ENCODE data around the gene RECQL5.
A peak's percentile ranks its signal among the peaks of the same experiment; 100 is the strongest.

Gene RECQL5

DNA sequence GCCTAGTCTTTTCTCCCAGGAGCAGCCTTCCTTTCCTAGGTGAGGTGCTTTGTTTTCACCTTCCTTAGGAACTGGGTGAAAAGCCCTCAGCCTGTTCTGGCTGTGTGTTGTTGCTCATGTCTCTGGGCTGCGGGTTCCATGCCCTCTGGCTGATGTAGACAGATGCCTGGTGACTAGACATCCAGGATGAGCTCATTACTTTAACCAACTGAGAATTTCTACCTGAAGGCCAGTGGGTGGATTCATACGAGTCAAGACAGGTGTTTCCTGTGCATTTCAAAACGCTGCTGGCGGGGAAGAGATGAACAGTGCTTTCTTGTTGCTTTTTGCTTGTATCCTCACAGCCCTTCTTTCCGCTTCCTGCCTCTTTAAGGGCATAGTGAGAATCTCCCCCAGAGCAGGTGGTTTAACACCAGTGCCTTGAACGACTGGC lies 22.5 kb upstream of the RECQL5 start:
- no peak for DNase-seq

DNA sequence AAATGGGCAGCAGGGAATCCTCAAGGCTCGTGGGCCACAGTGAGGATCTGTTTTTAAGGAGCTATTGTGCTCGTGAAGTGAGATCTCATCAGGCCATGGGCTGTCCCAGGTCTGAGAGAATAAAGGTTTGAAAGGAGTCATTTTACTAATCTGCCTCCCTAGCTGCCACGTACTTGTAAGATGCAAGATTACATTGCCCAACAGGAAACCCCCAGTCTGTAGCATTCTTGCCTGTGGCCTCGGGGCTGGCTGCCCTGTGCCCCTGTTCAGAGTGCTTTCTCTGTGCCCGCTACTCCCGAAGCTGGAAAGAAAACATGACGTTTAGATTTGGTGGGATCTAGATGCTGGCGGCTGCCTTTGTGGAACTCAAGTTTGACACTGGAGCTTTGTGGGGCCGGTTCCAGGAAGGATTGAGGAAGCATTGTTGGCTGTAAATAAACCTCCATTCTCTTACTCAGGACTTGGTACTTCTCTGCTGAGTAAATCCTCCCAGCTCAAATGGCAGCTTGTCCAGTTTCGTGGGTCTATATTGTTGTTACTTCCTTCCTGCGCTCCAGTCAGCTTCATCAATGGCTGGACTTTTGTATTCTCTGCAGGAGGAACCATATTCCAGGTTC lies 21.4 kb upstream of the RECQL5 start:
- DNase-seq, result peak in 3 of 58 donors; percentile 14 to 35 (median 21)

DNA sequence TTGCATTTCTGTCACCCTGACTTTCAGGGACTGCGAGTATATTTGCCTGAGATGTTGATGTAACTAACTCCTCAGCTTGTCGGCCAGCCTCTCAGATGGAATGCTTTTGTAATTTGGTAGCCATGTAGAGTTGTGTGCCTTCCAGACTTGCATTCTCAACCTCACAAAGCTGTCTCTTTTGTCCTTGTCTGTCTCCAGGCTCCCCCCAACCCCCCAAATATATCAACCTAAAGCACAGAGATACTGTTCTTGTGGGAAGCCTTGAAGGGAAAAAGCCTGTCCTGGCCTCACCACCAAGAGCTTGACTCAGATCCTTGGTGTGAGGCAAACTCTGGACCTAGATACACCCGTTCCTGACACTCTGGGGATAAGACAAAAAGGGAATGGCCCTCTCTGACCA lies 18.5 kb upstream of the RECQL5 start:
- no peak for DNase-seq

DNA sequence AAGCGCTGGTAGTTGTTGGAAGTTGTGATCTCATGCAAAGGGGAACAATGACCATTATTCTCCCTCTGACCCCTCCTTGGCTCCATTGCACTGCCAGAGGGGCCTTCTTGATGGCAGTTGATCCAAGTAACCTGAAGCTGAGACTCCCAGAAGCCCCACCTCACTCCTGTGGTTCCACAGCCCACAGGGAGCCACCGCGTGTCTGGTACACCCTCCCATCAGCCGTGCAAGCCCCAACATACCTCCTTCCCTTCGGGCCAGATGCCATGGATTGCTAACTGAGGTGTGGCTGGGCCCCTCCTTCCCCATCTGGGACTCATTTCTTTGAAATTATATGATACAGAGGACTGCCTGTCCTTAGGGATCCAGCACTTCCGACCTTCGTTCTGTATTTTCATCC lies 18.0 kb upstream of the RECQL5 start:
- DNase-seq, result no peak

DNA sequence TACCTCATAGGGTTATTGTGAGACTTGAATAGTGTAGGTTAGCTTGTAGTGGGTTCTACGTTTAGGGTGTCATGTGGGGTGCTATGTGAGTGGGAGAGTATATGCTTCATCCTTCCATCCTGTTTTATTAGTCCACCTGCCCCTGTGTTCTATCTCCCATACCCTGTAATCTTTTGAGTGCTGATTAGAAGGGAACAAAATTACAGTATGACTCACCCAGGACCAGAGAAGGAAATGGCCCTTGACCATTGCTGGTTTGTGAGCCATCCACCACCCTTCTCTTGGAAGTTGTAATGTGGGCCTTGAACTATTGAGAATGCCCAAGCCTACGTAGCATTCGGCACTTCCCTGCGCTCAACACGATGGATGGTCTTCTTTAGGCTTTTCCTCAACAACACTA lies 17.3 kb upstream of the RECQL5 start:
- DNase-seq, result no peak

DNA sequence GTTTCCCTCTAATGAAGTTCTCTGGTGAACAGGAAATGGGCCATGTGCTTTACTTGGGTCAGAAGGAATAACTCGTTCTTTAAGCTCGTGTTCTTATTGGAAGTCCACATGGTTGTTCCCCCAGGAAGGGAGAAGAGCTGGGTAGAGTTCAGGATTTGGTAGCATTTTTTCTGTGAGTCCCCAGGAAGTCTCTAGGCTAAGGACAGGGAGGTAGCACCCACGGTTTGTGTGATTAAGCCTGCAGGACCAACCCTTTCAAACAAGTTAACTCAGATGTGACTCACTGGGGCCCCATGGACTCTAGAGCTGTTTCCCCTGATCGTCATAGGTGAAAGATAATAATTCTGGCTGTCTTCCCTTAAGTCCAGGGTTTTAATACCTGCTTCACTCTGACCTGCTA lies 16.6 kb upstream of the RECQL5 start:
- no peak for DNase-seq

DNA sequence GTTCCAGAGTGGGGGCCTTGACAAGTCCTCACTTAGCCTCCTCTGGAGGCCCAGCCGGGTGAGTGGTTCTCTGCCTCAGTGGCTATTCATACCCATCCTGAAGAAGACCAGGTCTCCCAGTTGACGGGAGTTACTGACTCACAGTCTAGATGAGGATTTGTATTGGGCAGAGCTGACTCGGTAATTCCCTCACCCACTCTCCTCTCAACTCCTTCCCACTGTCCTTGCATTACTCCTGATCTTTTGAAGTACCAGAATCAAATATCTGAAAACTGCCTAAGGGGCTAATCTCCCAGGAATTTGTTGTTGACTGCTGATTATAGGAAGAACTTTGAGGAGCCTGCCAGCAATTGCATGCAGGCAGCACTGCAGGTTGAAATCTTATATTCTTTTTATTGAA lies 14.3 kb upstream of the RECQL5 start:
- DNase-seq, result no peak

DNA sequence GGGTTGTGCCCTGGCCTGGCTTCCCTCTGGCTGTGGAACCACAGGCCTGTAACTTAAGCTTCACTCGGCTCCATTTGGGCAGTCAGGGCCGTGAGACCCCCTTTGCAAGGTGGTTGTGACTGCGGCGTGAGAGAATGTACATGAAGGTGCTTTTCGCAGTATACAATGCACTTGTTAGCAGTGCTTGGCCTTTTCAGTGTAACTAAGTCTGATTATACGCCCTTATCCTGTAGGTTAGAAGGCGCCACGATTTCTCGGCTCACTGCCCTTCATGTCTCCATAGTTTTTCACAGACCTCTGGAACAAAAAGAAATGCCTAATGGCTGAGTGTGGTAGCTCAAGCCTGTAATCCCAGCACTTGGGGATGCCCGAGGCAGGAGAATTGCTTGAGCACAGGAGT lies 13.5 kb upstream of the RECQL5 start:
- DNase-seq, result no peak

DNA sequence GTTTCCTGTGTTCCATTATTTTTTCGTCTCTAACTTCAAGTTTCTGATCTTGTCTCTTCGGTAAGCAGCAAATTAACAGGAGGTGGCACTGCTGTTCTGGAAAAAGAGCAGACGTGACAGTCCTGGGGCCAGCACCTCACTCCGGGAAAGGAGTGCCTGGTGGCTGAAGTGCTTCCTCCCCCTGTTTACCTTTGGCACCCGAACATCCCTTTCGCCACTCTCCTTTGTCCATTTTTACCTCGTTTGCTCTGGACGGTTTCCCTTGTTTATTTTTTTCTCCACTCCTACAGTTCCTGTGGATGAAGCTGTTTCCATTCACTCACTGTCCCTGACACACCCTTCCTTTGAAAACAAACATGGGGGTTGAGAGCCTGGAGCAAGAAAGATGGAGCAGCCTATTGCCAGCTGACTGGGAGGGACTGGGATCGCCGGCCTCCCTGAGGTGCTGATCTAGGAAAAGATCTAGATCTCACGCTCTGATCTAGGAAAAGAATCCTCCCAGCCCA lies 12.8 kb upstream of the RECQL5 start:
- DNase-seq, result peak in 15 of 58 donors; percentile 17 to 59 (median 31)

DNA sequence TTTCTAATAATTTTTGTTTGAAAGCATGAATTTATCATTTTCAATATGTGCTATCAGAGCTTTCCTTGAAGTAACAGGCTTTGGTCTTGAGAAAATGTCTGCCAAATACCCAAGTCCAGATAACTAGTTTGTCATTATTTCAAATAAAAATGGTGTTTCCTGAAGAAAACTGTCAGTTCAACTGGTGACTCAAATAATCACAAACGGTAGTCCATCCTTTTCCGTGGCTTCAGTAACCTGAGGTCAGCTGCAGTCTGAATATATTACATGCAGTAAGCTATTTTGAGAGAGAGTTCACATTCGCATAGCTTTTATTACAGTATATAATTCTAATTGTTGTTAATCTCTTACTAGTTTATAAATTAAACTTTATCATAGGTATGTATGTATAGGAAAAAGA lies 9.5 kb upstream of the RECQL5 start:
- DNase-seq, result no peak

DNA sequence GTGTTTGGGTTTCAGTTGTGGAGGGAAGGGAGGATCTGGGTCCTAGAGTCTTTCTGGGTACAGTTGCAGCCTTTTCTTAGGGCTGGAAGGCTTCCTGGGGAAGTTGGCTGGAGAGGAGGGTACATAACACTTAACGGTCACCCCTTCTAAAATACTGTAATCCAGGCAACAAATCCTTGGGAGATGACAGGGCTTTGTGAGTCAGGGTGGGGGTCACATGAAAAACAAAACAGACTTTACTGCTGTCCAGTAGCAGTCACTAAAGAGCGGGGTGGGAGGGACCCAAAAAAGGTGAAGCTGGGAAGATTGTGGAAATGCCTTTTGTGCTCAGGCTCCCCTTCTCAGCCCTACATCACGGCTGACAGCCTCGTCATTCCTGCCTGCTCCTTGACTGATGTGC lies 6.5 kb upstream of the RECQL5 start:
- no peak for DNase-seq

DNA sequence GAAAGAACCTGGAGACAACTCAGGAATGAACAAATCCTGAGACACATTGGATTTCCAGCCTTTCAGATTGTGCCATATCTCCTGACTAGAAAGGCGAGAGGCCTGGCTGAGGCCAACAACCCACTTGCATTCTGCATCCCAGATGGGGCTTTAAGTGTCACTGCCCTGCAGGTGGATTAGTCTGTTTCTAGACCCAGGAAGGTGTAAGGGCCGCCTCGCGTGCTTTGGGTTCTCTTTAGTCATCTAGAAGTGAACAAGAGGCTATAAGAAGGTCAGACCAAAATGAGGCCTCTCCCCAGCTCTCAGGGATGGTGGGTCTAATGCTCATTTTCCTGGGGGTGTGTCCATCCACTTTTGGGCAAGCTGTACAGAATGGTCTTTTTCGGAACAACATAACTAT lies 5.1 kb upstream of the RECQL5 start:
- no peak for DNase-seq

DNA sequence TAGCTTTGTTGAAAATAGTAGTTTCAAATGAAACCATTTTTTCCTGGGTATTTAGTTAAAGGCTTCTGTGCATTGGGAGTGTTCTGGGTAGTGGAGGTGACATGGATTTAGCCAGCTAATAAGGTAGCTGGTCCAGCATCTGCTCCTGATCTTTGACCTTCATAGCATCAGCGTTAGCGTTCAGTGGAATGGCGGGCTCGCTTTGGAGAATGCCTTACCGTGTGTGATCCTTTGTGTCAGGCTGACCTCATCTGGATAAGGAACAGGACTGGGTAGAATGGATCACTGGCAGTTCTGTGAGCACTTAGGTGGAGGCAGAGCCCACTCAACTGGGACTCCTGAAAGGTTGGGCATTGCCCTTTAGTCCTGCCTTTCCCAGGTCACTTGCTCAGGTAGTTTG lies 3.9 kb upstream of the RECQL5 start:
- DNase-seq, result no peak

DNA sequence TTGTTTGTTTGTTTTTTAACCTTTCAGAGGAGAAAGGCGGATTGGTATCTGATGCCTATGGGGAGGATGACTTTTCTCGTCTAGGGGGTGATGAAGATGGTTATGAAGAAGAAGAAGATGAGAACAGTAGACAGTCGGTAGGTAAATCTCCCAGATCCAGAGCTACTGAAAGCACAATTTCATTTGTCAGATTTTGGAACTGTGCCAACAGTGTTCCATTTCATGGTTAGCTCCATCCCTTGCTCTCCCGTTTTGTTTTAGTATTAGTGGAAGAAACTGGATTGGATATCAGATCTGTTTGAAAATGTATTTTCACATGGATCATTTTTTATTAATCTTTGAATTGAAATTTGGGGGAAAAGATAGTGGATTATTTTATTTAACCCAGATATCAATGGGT lies 1.5 kb upstream of the RECQL5 start:
- DNase-seq, result no peak

DNA sequence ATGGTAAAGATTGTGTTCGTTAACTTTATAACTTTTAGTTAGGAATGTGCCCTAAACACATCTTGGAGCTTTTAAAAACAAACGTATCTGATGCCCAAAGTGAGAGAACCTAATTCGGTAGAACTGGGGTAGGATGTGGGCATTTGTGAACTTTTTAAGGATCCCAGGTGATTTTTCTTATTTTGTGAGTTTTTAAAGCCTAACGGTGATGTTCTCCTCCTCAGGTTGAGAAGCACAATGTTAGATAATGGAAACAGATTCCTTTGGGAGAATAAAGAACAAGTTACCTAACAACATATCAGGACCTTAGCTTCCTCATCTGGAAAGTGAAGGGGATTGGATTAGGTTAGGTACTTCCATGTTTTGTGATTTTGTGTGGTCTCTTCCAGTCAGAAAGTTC lies 871 bp upstream of the RECQL5 start:
- DNase-seq, result no peak

DNA sequence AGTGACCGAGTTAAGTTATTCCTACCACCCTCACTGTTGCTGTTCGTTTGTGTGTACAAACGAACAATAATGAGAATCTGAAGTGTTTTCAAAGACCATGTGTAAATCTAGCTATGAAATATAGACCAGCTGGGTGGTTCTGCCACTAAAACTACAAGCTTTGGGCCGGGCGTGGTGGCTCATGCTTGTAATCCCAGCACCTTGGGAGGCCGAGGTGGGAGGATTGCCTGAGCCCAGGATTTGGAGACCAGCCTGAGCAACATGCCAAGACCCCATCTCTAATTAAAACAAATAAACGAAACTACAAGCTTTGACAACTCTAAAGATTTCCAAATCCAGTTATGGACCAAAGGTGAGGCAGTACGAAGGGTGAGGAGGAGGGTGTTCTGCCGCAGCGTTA lies 973 bp downstream of the RECQL5 start:
- DNase-seq, result no peak

DNA sequence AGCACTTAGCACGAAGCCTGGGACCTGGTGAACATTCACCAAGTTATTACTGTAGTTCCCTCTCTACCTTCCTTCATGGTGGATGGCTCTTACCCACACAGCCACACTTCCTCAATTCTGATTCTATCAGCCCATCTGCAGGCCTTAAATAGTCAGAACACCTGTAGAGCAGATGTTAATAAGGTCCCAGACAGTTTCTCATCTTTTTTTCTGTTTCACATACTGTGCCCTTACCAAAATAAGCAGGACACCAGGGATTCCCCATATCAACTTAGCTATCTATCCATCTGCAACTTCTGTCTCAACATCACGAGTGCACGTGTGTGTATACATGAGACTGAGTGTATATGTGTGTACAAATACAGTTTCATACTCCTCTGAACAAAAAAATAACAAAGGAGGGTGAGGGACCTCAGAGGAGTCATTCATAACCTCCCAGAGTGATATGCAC lies 2.8 kb downstream of the RECQL5 start:
- no peak for DNase-seq

DNA sequence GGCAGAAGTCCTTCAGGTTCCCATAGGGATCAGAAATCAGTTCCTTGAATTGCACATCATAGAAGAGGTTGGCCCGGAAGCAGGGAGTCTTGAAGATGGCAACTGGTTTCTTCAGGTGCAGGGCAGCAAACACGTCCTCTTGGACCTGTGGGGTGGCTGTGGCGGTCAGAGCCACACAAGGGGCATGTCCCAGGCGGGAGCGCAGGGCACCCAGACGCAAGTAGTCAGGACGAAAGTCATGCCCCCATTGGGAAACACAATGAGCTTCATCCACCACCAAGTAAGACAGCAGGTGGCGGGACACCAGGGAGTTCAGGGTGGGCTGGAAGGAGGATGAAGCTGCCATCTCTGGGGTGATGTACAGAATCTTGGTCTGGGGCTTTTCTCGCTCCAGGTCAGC lies 4.4 kb downstream of the RECQL5 start:
- no peak for DNase-seq

DNA sequence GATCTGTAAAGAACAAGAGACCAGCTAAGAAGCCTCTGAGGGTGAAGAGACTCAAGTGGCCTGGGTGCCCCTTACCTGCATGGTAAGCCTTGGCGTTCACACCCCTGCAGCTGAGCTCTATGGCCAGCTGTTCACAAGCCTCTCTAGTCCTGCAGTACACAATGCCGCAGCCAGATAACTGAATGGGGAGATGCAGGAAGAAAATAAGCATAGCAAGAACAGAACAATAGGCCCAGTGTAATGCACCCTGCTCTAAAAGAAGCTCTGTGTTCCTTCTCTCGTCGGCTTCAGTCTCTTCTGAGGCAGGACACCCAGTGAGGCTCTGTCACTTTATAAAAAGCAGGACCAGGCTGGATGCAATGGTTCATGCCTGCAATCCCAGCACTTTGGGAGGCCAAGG lies 5.4 kb downstream of the RECQL5 start:
- DNase-seq, result peak in 38 of 58 donors; percentile 8 to 92 (median 58)

DNA sequence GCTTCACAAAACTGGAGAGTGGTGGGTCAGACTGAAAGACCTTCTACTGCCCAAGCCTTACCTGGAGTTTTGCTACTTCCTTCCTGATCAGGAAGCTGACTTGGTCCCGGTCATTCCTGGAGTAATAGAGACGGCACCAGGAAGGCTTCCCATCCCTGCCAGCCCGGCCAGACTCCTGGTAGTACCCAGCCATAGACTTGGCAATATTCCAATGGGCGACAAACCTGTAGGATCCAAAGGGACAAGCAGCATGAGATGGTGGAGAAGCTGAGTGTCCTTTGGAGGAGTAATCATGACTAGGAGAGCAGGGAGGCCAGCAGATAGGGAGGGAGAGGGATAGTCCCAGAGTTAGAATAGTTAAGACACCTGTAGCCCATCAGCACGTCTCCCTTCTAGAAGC lies 8.7 kb downstream of the RECQL5 start:
- no peak for DNase-seq

DNA sequence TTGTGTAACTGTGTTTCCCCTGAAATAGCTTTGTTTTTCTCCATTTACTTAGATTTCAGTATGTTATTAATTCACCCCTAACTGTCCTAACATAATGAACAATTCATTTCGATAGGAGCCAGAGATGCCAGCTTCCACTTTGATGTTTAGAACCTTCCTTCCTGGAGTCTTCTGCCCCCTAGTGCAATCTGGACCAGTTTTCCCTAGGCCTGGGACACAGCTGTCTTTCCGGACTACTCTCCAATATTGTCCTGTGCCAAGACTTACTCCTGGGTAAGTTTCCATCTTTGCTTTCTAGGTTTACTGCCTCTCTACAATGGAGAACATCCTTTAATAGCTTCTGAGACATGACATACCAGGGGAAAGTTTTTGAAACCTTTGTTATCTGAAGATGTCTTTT lies 12.8 kb downstream of the RECQL5 start:
- peak in 11 of 58 donors; percentile 23 to 74 (median 50) for DNase-seq

DNA sequence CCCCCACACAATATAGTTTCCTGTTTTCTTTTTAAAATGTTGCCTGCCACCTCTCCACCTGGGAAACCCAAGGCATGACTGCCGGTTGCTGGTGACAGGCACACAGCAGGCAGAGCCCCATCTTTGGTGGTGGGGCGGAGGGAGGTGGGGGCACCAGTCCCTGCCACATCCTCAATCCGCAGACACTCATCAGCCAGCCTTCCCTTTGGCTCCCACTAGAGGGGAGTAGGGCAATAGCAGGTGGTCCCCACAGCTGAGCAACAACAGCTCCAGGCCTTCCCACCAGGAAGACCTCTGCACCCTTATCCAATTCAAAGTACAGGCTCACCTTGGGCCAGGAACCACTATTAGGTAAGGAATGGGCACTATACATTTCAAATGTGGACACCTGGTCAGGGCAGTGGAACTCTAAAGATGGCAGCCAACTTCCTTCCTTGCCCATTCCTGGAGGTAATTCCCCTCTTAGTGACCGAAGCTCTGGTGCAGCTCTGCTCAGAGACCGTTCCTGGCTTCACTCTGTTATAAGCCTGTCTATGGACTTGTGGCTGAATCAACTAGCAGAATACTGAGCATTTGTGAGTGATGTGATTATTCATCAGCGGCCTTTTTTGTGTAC lies 13.9 kb downstream of the RECQL5 start:
- peak in 9 of 58 donors; percentile 17 to 42 (median 28) for DNase-seq

DNA sequence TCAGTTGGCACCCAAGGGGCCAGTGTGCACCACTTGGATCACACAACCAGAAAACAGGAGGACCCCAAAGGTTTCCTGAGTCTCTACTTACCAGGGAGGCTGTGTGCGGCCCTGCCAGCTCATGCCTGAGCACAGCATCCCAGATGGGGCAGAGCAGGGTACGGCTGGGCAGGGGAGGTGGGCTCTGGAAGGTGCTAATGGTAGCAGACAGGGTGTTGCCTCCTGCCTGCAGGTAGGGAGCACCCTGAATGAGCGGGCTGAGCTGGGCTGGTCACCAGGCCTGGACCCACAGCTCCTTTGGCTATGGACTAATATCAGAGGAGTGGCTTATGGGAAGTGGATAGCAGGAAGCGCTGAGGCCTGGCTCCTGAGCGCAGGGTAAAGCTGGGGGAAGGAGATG lies 14.6 kb downstream of the RECQL5 start:
- no peak for DNase-seq
